ENCODE measurements around the gene CYP2D6.
A peak's percentile ranks its signal among the peaks of the same experiment; 100 is the strongest.

CYP2D6 gene

DNA sequence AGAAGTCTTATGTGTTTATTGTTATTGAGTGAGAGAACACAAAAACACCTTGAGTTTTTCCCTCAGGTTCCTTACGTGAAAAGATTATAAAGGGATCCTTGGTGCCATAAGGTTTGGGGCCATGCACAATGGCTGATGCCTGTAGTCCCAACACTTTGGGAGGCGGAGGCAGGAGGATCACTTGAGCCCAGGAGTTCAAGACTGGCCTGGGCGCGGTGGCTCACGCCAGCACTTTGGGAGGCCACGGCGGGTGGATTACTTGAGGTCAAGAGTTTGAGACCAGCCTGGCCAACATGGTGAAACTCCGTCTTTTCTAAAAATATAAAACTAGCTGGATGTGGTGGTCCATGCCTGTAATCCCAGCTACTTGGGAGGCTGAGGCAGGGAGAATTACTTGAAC lies 45.7 kb downstream of the CYP2D6 start:
- H3K4me3 ChIP-seq (ENCODE audit: low read length), result no peak overlapping the region
- H3K27ac ChIP-seq (ENCODE audit: low read depth, low read length), result no peak overlapping the region
- no peaks in the 10 kb centered on the region for H3K27me3 ChIP-seq (ENCODE audit: control insufficient read depth, insufficient read depth, low read length)
- no peak overlapping the region for H3K9ac ChIP-seq (ENCODE audit: low read length)
- H3K4me1 ChIP-seq (ENCODE audit: control insufficient read depth, insufficient read depth, low read length), result peaks cover 3% of the 10 kb centered on the region
- peaks cover 14% of the 10 kb centered on the region for H3K36me3 ChIP-seq (ENCODE audit: control insufficient read depth, insufficient read depth, low read length)

DNA sequence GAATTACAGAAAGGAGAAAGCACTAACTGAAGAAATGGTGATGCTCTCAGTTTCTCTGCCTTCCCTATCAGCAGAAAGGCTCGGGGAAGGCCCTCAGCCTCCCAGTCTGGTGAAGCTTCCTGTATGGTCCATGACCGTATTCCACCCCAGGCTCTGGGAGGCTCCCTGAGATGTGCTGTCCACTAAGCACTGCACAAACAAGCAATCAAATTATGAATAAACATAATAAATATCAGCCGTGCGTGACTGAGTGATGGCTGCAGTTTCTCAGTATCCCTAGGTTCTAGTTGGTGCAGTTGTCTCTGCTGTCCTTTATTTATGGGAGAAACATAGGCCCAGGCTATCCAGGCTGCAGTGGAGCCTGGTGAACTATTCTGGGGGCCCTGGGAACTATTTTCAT lies 47.5 kb downstream of the CYP2D6 start:
- peaks cover 11% of the 10 kb centered on the region for H3K36me3 ChIP-seq (ENCODE audit: control insufficient read depth, insufficient read depth, low read length)
- H3K4me3 ChIP-seq (ENCODE audit: low read length), result no peak overlapping the region
- H3K27me3 ChIP-seq (ENCODE audit: control insufficient read depth, insufficient read depth, low read length), result no peaks in the 10 kb centered on the region
- H3K27ac ChIP-seq (ENCODE audit: low read depth, low read length), result no peak overlapping the region
- peaks cover 10% of the 10 kb centered on the region for H3K4me1 ChIP-seq (ENCODE audit: control insufficient read depth, insufficient read depth, low read length)
- H3K9ac ChIP-seq (ENCODE audit: low read length), result no peak overlapping the region

DNA sequence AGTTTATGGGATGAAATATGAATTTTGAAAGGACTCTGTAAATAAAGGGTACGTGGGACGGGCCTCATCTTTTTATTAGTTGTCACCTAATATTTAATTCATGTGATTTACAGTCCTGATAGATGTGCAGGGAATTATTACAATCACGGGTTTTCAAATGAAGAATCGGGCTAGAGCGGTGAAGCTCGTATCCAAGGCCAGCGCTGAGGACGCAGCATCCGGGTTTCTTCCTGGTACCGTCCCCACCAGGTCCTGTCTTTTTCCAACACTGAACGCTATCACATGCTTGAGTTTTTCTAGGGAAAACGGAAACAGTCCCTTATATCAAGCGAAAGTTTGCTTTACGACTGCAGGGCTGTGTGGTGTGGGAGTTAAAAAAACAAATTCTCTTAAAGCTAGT lies 50.3 kb downstream of the CYP2D6 start:
- peaks cover 4% of the 10 kb centered on the region for H3K36me3 ChIP-seq (ENCODE audit: control insufficient read depth, insufficient read depth, low read length)
- no peaks in the 10 kb centered on the region for H3K27me3 ChIP-seq (ENCODE audit: control insufficient read depth, insufficient read depth, low read length)
- H3K9ac ChIP-seq (ENCODE audit: low read length), result peak overlapping the region; percentile 46
- H3K4me3 ChIP-seq (ENCODE audit: low read length), result peak overlapping the region; percentile 83
- peaks cover 14% of the 10 kb centered on the region for H3K4me1 ChIP-seq (ENCODE audit: control insufficient read depth, insufficient read depth, low read length)
- peak overlapping the region; percentile 99 for H3K27ac ChIP-seq (ENCODE audit: low read depth, low read length)

DNA sequence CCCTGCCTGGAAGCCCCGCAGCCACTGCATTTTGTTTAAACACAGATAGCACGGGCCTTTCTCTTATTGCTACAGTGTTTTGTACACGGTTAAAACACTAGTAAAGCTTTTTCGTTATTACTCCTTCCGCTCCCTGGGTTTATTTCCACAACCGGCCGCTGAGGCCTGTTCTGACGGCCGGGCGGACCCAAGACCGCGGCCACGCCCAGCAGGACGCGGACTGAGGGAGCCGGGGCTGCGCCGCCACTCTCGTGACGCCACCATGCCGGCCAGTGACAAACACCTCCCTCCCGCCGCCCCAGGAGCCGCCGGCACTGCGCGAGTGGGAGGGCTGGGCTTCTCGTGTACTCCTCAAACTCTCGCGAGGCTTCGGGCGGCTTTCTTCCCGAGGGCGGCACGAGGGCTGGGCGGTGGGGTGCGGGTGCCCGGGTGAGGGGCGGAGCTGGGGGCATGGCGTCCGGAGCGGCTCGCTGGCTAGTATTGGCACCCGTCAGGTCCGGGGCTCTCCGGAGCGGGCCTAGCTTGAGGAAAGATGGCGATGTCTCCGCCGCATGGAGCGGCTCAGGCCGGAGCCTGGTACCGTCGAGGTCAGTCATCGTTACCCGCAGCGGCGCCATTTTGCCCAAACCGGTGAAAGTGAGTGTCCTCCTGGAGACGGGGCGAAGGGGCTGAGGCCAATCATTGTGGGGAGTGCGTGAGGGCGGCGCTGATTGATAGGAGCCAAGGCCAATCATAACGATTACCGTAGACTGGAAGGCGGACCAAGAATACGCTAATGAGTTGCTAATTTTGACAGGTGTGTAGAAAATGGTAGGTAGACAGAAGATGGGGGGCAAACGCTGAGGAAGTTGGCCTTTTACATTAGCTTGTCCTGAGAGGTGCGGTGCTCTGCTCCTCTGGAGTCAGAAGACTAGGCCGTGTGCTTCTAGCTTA lies 51.0 kb downstream of the CYP2D6 start, which contains the start of gene SMDT1:
Gene SMDT1 (plus strand): TSS at position 382 of the 933 bp plus-strand sequence. CDS start 69 bp downstream, at position 451.
- Histone ChIP-seq H3K36me3 (ENCODE audit: control insufficient read depth, insufficient read depth, low read length) (peaks cover 4% of the 10 kb centered on the region), H3K4me3 (ENCODE audit: low read length) (peak within 1 kb of the TSS; percentile 83), H3K9ac (ENCODE audit: low read length) (peak within 1 kb of the TSS; percentile 93), H3K27ac (ENCODE audit: low read depth, low read length) (peak within 1 kb of the TSS; percentile 99), H3K27me3 (ENCODE audit: control insufficient read depth, insufficient read depth, low read length) (no peaks in the 10 kb centered on the region), H3K4me1 (ENCODE audit: control insufficient read depth, insufficient read depth, low read length) (peaks cover 14% of the 10 kb centered on the region)

DNA sequence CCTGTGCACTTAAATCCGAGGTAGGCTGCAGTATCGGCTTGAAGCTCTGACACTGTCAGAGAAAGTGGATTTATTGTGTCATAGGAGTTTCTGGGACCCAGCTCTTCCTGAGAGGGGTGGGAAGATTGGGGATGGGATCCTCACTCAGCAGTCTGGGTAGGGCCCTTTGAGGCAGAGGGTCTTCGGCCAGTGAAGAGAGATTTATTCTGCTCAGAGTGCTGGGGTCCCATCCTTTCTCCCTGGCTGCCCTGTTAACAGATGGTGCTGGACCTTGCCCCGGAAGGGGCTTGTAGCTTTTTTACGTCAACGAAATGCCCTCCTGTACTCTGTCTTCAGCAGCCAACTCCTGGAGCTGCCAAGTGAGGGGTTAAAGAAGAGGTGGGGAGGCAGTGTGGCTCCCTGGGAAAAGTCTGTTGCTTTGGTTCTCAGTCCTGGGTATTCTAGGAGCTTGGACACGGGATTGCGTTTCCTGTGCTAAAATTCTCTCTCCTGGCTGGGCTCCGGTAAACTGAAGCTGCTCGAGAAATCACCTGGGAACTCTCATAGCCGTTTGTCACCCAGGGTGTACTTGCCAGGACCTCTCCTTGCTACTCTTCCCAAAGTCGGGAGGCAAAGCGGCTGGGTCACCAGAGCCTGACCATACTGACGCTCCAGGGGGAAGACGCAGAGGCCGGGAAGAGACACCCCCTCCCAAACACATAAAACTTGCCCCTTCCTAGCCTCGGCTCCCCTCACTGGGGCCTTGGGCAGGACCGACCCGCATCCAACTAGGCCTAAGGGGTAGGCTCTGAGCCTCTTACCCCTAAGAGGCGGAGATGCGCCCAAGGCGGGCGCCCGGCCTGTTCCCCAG lies 51.9 kb downstream of the CYP2D6 start:
- no peaks in the 10 kb centered on the region for H3K27me3 ChIP-seq (ENCODE audit: control insufficient read depth, insufficient read depth, low read length)
- peak overlapping the region; percentile 64 for H3K4me3 ChIP-seq (ENCODE audit: low read length)
- H3K9ac ChIP-seq (ENCODE audit: low read length), result peak overlapping the region; percentile 93
- peaks cover 4% of the 10 kb centered on the region for H3K36me3 ChIP-seq (ENCODE audit: control insufficient read depth, insufficient read depth, low read length)
- H3K27ac ChIP-seq (ENCODE audit: low read depth, low read length), result peak overlapping the region; percentile 99
- H3K4me1 ChIP-seq (ENCODE audit: control insufficient read depth, insufficient read depth, low read length), result peaks cover 14% of the 10 kb centered on the region

DNA sequence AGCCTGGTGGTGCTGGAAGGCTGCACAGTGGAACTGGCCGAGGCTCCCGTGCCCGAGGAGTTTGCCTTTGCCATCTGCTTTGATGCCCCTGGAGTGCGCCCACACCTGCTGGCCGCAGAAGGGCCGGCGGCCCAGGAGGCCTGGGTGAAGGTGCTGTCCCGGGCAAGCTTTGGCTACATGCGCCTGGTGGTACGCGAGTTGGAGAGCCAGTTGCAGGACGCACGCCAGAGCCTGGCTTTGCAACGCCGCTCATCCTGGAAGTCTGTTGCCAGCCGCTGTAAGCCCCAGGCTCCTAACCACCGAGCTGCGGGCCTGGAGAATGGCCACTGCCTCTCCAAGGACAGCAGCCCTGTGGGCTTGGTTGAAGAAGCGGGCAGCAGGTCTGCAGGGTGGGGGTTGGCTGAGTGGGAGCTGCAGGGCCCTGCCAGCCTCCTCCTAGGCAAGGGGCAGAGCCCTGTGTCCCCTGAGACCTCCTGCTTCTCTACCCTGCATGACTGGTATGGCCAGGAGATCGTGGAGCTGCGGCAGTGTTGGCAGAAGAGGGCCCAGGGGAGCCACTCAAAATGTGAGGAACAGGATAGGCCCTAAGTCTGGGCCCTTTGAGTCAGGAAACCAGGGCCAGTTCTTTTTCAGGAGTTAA lies 53.0 kb downstream of the CYP2D6 start:
- Histone ChIP-seq H3K27ac (ENCODE audit: low read depth, low read length) (peak overlapping the region; percentile 99), H3K9ac (ENCODE audit: low read length) (no peak overlapping the region), H3K36me3 (ENCODE audit: control insufficient read depth, insufficient read depth, low read length) (no peaks in the 10 kb centered on the region), H3K4me3 (ENCODE audit: low read length) (no peak overlapping the region), H3K27me3 (ENCODE audit: control insufficient read depth, insufficient read depth, low read length) (no peaks in the 10 kb centered on the region), H3K4me1 (ENCODE audit: control insufficient read depth, insufficient read depth, low read length) (peaks cover 14% of the 10 kb centered on the region)

DNA sequence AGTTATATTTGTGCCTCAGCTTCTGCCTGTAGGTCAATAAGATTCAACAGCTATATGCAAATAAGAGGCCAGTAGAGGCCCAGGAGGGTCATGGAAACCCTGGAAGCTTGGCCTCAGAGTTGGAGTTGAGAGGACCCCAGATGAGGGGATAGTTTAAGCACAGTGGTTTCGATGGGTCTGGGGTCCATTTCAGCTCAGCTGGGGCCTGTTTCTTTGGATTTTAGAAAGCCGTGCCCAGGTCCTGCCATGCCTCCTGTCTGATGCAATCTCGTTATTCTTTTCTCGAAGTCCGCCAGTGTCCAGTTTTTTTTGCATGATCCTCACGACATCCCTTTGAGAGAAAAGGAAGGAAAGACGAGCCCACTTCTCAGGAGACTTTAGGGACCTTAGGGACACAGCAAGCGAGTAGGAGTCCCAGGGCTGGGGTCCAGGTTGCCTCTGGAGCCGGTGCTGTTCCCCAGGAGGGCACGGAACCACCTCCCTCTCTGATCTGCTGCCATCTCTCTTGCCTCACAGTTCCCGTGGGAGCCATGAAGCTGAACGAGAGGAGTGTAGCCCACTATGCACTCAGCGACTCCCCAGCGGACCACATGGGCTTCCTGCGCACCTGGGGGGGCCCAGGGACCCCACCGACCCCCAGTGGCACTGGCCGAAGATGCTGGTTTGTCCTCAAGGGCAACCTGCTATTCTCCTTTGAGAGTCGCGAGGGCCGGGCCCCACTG lies 53.7 kb downstream of the CYP2D6 start:
- H3K4me3 ChIP-seq (ENCODE audit: low read length), result no peak overlapping the region
- H3K4me1 ChIP-seq (ENCODE audit: control insufficient read depth, insufficient read depth, low read length), result peaks cover 14% of the 10 kb centered on the region
- no peak overlapping the region for H3K27ac ChIP-seq (ENCODE audit: low read depth, low read length)
- no peak overlapping the region for H3K9ac ChIP-seq (ENCODE audit: low read length)
- H3K36me3 ChIP-seq (ENCODE audit: control insufficient read depth, insufficient read depth, low read length), result no peaks in the 10 kb centered on the region
- no peaks in the 10 kb centered on the region for H3K27me3 ChIP-seq (ENCODE audit: control insufficient read depth, insufficient read depth, low read length)

All from rectal smooth muscle tissue (tissue), 1 donor.